ENCODE data around the gene SMC3. TPM values are rescaled to one million over a fixed set of nuclear protein-coding genes. Genes with fewer than 3 reads are reported as not detected.

Gene SMC3
- total RNA-seq, 1 donor from 2014 or later = 53.6 TPM

GRCh38 chr10:110642204-110643034, 74.9 kb downstream of the SMC3 start:
- TF ChIP-seq CTCF (IDR thresholded peaks at IDR 0.05; ENCODE audit: partially characterized antibody, unreplicated experiment) = no peak
- Mint-ChIP-seq H3K9me3 (ENCODE audit: unreplicated experiment) (peaks cover 7% of the 10 kb centered on the region), H3K4me1 (ENCODE audit: low read depth, unreplicated experiment) (peaks cover 30% of the 10 kb centered on the region), H3K27me3 (ENCODE audit: unreplicated experiment) (peaks cover 7% of the 10 kb centered on the region), H3K27ac (ENCODE audit: unreplicated experiment) (peak overlapping the region; percentile 5), H3K36me3 (ENCODE audit: unreplicated experiment) (no peaks in the 10 kb centered on the region), H3K4me3 (ENCODE audit: unreplicated experiment) (peak overlapping the region; percentile 75)
- DNase-seq = no peak

- H3K36me3 Mint-ChIP-seq (ENCODE audit: unreplicated experiment) = no peaks in the 10 kb centered on the region
- no peak for TF ChIP-seq CTCF (IDR thresholded peaks at IDR 0.05; ENCODE audit: partially characterized antibody, unreplicated experiment)
- H3K4me1 Mint-ChIP-seq (ENCODE audit: low read depth, unreplicated experiment) = peaks cover 25% of the 10 kb centered on the region
- peaks cover 7% of the 10 kb centered on the region for H3K9me3 Mint-ChIP-seq (ENCODE audit: unreplicated experiment)
- H3K27ac Mint-ChIP-seq (ENCODE audit: unreplicated experiment) = peak overlapping the region; percentile 72
- DNase-seq = peak; percentile 48
- H3K27me3 Mint-ChIP-seq (ENCODE audit: unreplicated experiment) = peaks cover 7% of the 10 kb centered on the region
- H3K4me3 Mint-ChIP-seq (ENCODE audit: unreplicated experiment) = peak overlapping the region; percentile 86
Measured at GRCh38 chr10:110643035-110643652, 75.6 kb downstream of the SMC3 start.

- peak; percentile 73 for DNase-seq
- TF ChIP-seq CTCF (IDR thresholded peaks at IDR 0.05; ENCODE audit: partially characterized antibody, unreplicated experiment) = no peak
- Mint-ChIP-seq H3K27ac (ENCODE audit: unreplicated experiment) (peak within 1 kb of the TSS; percentile 72), H3K27me3 (ENCODE audit: unreplicated experiment) (peaks cover 7% of the 10 kb centered on the region), H3K36me3 (ENCODE audit: unreplicated experiment) (no peaks in the 10 kb centered on the region), H3K4me3 (ENCODE audit: unreplicated experiment) (peak within 1 kb of the TSS; percentile 94), H3K9me3 (ENCODE audit: unreplicated experiment) (peaks cover 7% of the 10 kb centered on the region), H3K4me1 (ENCODE audit: low read depth, unreplicated experiment) (peaks cover 29% of the 10 kb centered on the region)
Measured at GRCh38 chr10:110643653-110644597, 76.4 kb downstream of the SMC3 start, which contains the start of gene RBM20. TSS of gene RBM20 (plus strand) at chr10:110644336. CDS start at chr10:110644455, 119 bp downstream.

- peaks cover 34% of the 10 kb centered on the region for H3K4me1 Mint-ChIP-seq (ENCODE audit: low read depth, unreplicated experiment)
- H3K27me3 Mint-ChIP-seq (ENCODE audit: unreplicated experiment) = peaks cover 7% of the 10 kb centered on the region
- H3K27ac Mint-ChIP-seq (ENCODE audit: unreplicated experiment) = peak overlapping the region; percentile 23
- H3K4me3 Mint-ChIP-seq (ENCODE audit: unreplicated experiment) = peak overlapping the region; percentile 94
- no peak for DNase-seq
- H3K9me3 Mint-ChIP-seq (ENCODE audit: unreplicated experiment) = peaks cover 7% of the 10 kb centered on the region
- H3K36me3 Mint-ChIP-seq (ENCODE audit: unreplicated experiment) = no peaks in the 10 kb centered on the region
- no peak for TF ChIP-seq CTCF (IDR thresholded peaks at IDR 0.05; ENCODE audit: partially characterized antibody, unreplicated experiment)
Measured at GRCh38 chr10:110644598-110645462, 77.3 kb downstream of the SMC3 start.
